K562 (cell line): ENCODE results near the gene SLC10A3. TPM values are rescaled to one million over a fixed set of nuclear protein-coding genes. Genes with fewer than 3 reads are reported as not detected.

Source experiments
- CBFA2T3 ChIP-seq: fragments of 450-650 bp; IDR thresholded peaks from 2 replicates; pipeline ENCODE4 v1.6.1; 2017
- EGR1 ChIP-seq: fragments of 450-650 bp; conservative IDR thresholded peaks from 2 replicates; pipeline ENCODE4 v1.6.1; 2017; ENCODE audit warnings: mild to moderate bottlenecking
- ESRRB ChIP-seq: fragments of 250-450 bp; sonication (Bioruptor Pico); IDR thresholded peaks from 2 replicates; pipeline ENCODE4 v1.5.0; 2020; ENCODE audit warnings: mild to moderate bottlenecking, moderate library complexity, borderline replicate concordance
- HDAC2 ChIP-seq: fragments of 450-650 bp; IDR thresholded peaks from 2 replicates; pipeline ENCODE4 v1.6.1; 2016; ENCODE audit warnings: mild to moderate bottlenecking
- KDM4B ChIP-seq, 2 experiments: fragments of 450-650 bp in 1 of 2; sonication (generic) in 1 of 2; IDR thresholded peaks; 2 replicates each; pipeline ENCODE4 v1.6.1; 2016 to 2017; ENCODE audit warnings: borderline replicate concordance in 2 of 2, antibody characterized with exemption in 1 of 2, low read depth in 1 of 2, mild to moderate bottlenecking in 1 of 2
- MED1 ChIP-seq: sonication (generic); formaldehyde crosslinking; IDR thresholded peaks from 2 replicates; pipeline ENCODE4 v1.8.1; 2023; ENCODE audit warnings: missing genetic modification reagents, borderline replicate concordance
- NR2C1 ChIP-seq, 2 experiments: fragments of 450-650 bp; IDR thresholded peaks; 2 replicates each; pipeline ENCODE4 v1.6.1; 2017; ENCODE audit warnings: mild to moderate bottlenecking in 2 of 2, antibody characterized with exemption in 1 of 2, inconsistent platforms in 1 of 2, missing compliant biosample characterization in 1 of 2, missing genetic modification characterization in 1 of 2
- POLR3G ChIP-seq: IDR thresholded peaks from 2 replicates; pipeline ENCODE4 v1.6.1; 2011; ENCODE audit not compliant: insufficient read length, insufficient replicate concordance; ENCODE audit errors: extremely low read depth
- RFX5 ChIP-seq: IDR thresholded peaks from 2 replicates; pipeline ENCODE4 v1.6.1; 2011; ENCODE audit warnings: low read depth, mild to moderate bottlenecking, improper control_type of control experiment, low read length
- SETDB1 ChIP-seq: IDR thresholded peaks from one replicate; pipeline ENCODE4 v1.6.1; 2012; ENCODE audit warnings: low read length, control low read depth, inconsistent platforms
- SMARCA5 ChIP-seq: fragments of 450-650 bp; IDR thresholded peaks from 2 replicates; pipeline ENCODE4 v1.6.1; 2016
- SMARCC2 ChIP-seq: fragments of 450-650 bp; IDR thresholded peaks from 2 replicates; pipeline ENCODE4 v1.6.1; 2017; ENCODE audit warnings: antibody characterized with exemption, moderate library complexity, mild to moderate bottlenecking, low read depth
- ZNF184 ChIP-seq: sonication (generic); formaldehyde crosslinking; IDR thresholded peaks from 2 replicates; pipeline ENCODE4 v1.5.0; 2020; ENCODE audit warnings: missing genetic modification reagents
- ZNF354B ChIP-seq: fragments of 250-450 bp; sonication (Bioruptor Pico); IDR thresholded peaks from 2 replicates; pipeline ENCODE4 v1.4.0; 2020
- polyA plus RNA-seq, 8 experiments: library from polyadenylated mRNA; depleted of rRNA in 4 of 8; stranded (reverse) in 5 of 8; unstranded in 3 of 8; fragments of >200 nt; fragmentation: Nextera tagmentation in 2 of 8; fragmentation: Illumina TruSeq in 1 of 8; extraction: Ambion mirVana in 2 of 8; extraction: Trizol in 1 of 8; gene quantifications; 2 replicates each; pipeline versions ENCODE4 v1.2.1 to v1.2.3, GENCODE V29; 2011 to 2014; ENCODE audit warnings: inconsistent platforms in 1 of 8, missing spikeins in 1 of 8
- total RNA-seq, 7 experiments: library from RNA; depleted of rRNA in 6 of 7; stranded (reverse); fragments of >200 nt in 6 of 7; fragmentation: Illumina TruSeq in 2 of 7; extraction: Trizol in 2 of 7; gene quantifications; 2 replicates each; pipeline versions ENCODE4 v1.2.1 to v1.2.3, GENCODE V29; 2011 to 2021; ENCODE audit warnings: low replicate concordance in 1 of 7
- TF ChIP-seq, protein P1 (sequence below): sonication (generic); formaldehyde crosslinking; IDR thresholded peaks from 2 replicates; pipeline ENCODE4 v1.8.1; 2022; ENCODE audit warnings: missing genetic modification reagents
- TF ChIP-seq, protein P2 (sequence below): fragments of 250-450 bp; sonication (Bioruptor Pico); IDR thresholded peaks from 2 replicates; pipeline ENCODE4 v1.5.0; 2021
- TF ChIP-seq, protein P3 (sequence below): sonication (generic); formaldehyde crosslinking; IDR thresholded peaks from 2 replicates; pipeline ENCODE4 v1.9.0; 2022; ENCODE audit warnings: mild to moderate bottlenecking, missing genetic modification reagents
- TF ChIP-seq, protein P4 (sequence below): fragments of 250-450 bp; sonication (Bioruptor Pico); IDR thresholded peaks from 2 replicates; pipeline ENCODE4 v1.4.0; 2020
- TF ChIP-seq, protein P5 (sequence below): fragments of 250-450 bp; sonication (Bioruptor Pico); IDR thresholded peaks from 2 replicates; pipeline ENCODE4 v1.4.0; 2020
- TF ChIP-seq, protein P6 (sequence below): sonication (generic); formaldehyde crosslinking; IDR thresholded peaks from 2 replicates; pipeline ENCODE4 v1.9.0; 2022; ENCODE audit warnings: mild to moderate bottlenecking, missing genetic modification reagents

The SLC10A3 gene
- total and polyA plus RNA-seq, 9 of the 15 experiments (the other 6 are each of a cell fraction or from before 2014, with no cell fraction given): 5.2 to 30.6 (median 16.7) TPM

DNA sequence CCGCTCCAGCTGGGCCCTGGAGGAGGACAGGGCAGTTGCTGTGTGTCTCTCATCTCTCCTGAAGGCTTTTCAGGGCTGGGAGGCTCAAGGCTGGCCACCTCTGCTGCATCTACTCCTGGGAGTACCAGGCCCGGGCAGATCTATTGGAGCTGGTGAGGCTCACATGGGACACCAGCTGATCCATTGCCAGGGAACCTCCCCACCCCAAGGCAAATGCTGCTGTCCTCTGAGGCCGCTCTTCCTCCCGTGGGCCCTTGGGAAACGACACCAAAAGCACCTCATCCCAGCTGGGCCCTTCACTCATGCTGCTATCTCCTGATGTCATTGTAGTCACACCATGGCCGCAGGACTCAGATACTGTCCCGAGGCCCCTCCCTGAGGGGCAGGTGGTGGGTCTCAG is 7.6 kb downstream of the SLC10A3 start (continued):
- TF ChIP-seq, protein P1, sequence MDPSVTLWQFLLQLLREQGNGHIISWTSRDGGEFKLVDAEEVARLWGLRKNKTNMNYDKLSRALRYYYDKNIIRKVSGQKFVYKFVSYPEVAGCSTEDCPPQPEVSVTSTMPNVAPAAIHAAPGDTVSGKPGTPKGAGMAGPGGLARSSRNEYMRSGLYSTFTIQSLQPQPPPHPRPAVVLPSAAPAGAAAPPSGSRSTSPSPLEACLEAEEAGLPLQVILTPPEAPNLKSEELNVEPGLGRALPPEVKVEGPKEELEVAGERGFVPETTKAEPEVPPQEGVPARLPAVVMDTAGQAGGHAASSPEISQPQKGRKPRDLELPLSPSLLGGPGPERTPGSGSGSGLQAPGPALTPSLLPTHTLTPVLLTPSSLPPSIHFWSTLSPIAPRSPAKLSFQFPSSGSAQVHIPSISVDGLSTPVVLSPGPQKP (CRISPR knock-in tag): no peak
- TF ChIP-seq MED1 (CRISPR knock-in tag) (no peak), ESRRB (CRISPR knock-in tag) (no peak), EGR1 (no peak), RFX5 (no peak), HDAC2 (no peak), ZNF354B (no peak), POLR3G (no peak), SMARCA5 (no peak), SMARCC2 (no peak), NR2C1 (IDR thresholded peaks at IDR 0.05) (no peak), NR2C1 (tag; IDR thresholded peaks at IDR 0.05) (no peak), CBFA2T3 (peak; percentile 44), KDM4B (IDR thresholded peaks at IDR 0.05; ENCODE audit: borderline replicate concordance in 2 of 2, low read depth in 1 of 2) (no peak), SETDB1 (no peak), ZNF184 (CRISPR knock-in tag) (no peak)
- TF ChIP-seq, protein P2, sequence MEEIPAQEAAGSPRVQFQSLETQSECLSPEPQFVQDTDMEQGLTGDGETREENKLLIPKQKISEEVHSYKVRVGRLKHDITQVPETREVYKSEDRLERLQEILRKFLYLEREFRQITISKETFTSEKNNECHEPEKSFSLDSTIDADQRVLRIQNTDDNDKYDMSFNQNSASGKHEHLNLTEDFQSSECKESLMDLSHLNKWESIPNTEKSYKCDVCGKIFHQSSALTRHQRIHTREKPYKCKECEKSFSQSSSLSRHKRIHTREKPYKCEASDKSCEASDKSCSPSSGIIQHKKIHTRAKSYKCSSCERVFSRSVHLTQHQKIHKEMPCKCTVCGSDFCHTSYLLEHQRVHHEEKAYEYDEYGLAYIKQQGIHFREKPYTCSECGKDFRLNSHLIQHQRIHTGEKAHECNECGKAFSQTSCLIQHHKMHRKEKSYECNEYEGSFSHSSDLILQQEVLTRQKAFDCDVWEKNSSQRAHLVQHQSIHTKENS (CRISPR knock-in tag): no peak
- TF ChIP-seq, protein P3, sequence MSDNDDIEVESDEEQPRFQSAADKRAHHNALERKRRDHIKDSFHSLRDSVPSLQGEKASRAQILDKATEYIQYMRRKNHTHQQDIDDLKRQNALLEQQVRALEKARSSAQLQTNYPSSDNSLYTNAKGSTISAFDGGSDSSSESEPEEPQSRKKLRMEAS (CRISPR knock-in tag): no peak
- TF ChIP-seq, protein P4, sequence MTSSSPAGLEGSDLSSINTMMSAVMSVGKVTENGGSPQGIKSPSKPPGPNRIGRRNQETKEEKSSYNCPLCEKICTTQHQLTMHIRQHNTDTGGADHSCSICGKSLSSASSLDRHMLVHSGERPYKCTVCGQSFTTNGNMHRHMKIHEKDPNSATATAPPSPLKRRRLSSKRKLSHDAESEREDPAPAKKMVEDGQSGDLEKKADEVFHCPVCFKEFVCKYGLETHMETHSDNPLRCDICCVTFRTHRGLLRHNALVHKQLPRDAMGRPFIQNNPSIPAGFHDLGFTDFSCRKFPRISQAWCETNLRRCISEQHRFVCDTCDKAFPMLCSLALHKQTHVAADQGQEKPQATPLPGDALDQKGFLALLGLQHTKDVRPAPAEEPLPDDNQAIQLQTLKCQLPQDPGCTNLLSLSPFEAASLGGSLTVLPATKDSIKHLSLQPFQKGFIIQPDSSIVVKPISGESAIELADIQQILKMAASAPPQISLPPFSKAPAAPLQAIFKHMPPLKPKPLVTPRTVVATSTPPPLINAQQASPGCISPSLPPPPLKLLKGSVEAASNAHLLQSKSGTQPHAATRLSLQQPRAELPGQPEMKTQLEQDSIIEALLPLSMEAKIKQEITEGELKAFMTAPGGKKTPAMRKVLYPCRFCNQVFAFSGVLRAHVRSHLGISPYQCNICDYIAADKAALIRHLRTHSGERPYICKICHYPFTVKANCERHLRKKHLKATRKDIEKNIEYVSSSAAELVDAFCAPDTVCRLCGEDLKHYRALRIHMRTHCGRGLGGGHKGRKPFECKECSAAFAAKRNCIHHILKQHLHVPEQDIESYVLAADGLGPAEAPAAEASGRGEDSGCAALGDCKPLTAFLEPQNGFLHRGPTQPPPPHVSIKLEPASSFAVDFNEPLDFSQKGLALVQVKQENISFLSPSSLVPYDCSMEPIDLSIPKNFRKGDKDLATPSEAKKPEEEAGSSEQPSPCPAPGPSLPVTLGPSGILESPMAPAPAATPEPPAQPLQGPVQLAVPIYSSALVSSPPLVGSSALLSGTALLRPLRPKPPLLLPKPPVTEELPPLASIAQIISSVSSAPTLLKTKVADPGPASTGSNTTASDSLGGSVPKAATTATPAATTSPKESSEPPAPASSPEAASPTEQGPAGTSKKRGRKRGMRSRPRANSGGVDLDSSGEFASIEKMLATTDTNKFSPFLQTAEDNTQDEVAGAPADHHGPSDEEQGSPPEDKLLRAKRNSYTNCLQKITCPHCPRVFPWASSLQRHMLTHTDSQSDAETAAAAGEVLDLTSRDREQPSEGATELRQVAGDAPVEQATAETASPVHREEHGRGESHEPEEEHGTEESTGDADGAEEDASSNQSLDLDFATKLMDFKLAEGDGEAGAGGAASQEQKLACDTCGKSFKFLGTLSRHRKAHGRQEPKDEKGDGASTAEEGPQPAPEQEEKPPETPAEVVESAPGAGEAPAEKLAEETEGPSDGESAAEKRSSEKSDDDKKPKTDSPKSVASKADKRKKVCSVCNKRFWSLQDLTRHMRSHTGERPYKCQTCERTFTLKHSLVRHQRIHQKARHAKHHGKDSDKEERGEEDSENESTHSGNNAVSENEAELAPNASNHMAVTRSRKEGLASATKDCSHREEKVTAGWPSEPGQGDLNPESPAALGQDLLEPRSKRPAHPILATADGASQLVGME (CRISPR knock-in tag): no peak
- TF ChIP-seq, protein P5, sequence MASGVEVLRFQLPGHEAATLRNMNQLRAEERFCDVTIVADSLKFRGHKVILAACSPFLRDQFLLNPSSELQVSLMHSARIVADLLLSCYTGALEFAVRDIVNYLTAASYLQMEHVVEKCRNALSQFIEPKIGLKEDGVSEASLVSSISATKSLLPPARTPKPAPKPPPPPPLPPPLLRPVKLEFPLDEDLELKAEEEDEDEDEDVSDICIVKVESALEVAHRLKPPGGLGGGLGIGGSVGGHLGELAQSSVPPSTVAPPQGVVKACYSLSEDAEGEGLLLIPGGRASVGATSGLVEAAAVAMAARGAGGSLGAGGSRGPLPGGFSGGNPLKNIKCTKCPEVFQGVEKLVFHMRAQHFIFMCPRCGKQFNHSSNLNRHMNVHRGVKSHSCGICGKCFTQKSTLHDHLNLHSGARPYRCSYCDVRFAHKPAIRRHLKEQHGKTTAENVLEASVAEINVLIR (CRISPR knock-in tag): no peak
- TF ChIP-seq, protein P6, sequence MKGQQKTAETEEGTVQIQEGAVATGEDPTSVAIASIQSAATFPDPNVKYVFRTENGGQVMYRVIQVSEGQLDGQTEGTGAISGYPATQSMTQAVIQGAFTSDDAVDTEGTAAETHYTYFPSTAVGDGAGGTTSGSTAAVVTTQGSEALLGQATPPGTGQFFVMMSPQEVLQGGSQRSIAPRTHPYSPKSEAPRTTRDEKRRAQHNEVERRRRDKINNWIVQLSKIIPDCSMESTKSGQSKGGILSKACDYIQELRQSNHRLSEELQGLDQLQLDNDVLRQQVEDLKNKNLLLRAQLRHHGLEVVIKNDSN (CRISPR knock-in tag): no peak
